ENCODE measurements around the gene PUS10.

DNA sequence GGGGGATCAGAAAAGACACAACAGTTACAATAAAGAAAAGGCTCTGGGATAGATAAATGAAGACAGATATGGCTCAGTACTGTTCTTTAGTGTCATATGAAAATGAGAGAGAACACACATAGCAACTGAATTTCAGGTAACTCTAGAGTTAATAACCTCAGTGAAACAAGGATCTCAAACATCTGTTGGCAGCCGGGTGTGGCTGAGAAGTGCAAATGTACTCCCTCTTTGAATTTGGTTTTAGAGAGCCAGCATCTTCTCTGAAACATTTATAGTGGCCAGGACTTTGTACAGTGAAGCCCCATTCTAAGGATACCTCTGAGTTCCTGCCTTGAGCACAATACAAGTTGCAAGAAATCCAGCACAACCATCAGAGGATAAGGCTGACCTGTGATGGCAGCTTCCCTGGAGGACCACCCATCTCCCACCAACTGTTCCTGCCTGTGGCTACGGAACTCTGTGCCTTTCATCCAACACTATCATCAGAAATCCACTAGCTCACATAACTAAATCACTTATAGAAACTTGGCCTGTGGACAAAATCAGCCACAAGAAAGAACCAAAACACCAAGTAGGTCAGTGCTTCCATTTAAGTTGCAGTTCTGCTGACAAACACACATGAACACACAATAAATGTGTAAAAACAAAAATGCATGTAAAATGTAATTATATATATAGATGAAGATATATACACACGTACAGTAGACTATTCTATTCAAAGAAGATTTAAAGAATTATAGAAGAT is 37.8 kb downstream of the PUS10 start:
- TF ChIP-seq, protein P1, sequence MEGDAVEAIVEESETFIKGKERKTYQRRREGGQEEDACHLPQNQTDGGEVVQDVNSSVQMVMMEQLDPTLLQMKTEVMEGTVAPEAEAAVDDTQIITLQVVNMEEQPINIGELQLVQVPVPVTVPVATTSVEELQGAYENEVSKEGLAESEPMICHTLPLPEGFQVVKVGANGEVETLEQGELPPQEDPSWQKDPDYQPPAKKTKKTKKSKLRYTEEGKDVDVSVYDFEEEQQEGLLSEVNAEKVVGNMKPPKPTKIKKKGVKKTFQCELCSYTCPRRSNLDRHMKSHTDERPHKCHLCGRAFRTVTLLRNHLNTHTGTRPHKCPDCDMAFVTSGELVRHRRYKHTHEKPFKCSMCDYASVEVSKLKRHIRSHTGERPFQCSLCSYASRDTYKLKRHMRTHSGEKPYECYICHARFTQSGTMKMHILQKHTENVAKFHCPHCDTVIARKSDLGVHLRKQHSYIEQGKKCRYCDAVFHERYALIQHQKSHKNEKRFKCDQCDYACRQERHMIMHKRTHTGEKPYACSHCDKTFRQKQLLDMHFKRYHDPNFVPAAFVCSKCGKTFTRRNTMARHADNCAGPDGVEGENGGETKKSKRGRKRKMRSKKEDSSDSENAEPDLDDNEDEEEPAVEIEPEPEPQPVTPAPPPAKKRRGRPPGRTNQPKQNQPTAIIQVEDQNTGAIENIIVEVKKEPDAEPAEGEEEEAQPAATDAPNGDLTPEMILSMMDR (IDR thresholded peaks at IDR 0.05): no peak
- TF ChIP-seq SIN3A (IDR thresholded peaks at IDR 0.05; ENCODE audit: borderline replicate concordance, insufficient read depth, low read depth, low read length) (no peak), POLR2AphosphoS5 (IDR thresholded peaks at IDR 0.05; ENCODE audit: low read depth, low read length) (no peak), TCF7L2 (IDR thresholded peaks at IDR 0.05; ENCODE audit: low read depth, low read length) (no peak)
- TF ChIP-seq, protein P2, sequence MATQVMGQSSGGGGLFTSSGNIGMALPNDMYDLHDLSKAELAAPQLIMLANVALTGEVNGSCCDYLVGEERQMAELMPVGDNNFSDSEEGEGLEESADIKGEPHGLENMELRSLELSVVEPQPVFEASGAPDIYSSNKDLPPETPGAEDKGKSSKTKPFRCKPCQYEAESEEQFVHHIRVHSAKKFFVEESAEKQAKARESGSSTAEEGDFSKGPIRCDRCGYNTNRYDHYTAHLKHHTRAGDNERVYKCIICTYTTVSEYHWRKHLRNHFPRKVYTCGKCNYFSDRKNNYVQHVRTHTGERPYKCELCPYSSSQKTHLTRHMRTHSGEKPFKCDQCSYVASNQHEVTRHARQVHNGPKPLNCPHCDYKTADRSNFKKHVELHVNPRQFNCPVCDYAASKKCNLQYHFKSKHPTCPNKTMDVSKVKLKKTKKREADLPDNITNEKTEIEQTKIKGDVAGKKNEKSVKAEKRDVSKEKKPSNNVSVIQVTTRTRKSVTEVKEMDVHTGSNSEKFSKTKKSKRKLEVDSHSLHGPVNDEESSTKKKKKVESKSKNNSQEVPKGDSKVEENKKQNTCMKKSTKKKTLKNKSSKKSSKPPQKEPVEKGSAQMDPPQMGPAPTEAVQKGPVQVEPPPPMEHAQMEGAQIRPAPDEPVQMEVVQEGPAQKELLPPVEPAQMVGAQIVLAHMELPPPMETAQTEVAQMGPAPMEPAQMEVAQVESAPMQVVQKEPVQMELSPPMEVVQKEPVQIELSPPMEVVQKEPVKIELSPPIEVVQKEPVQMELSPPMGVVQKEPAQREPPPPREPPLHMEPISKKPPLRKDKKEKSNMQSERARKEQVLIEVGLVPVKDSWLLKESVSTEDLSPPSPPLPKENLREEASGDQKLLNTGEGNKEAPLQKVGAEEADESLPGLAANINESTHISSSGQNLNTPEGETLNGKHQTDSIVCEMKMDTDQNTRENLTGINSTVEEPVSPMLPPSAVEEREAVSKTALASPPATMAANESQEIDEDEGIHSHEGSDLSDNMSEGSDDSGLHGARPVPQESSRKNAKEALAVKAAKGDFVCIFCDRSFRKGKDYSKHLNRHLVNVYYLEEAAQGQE (IDR thresholded peaks at IDR 0.05; ENCODE audit: insufficient read depth in 1 of 2, low read depth in 2 of 2, low read length in 1 of 2): no peak
